H1 (cell line): ENCODE data around the gene TAMALIN. TPM values are rescaled to one million over a fixed set of nuclear protein-coding genes. Genes with fewer than 3 reads are reported as not detected.

Experiments
- CBX5 ChIP-seq: fragments of 300-800, 300-1000 bp; sonication (generic); IDR thresholded peaks from 2 replicates; pipeline ENCODE4 v1.7.1; 2016; ENCODE audit warnings: antibody characterized with exemption, low read length, low read depth
- SIN3A ChIP-seq, 2 experiments: IDR thresholded peaks in 1 of 2; conservative IDR thresholded peaks in 1 of 2; 2 replicates each; pipeline ENCODE4 v1.6.1; 2011 to 2012; ENCODE audit warnings: low read length in 2 of 2, improper control_type of control experiment in 1 of 2, low read depth in 1 of 2, mild to moderate bottlenecking in 1 of 2
- TBP ChIP-seq: IDR thresholded peaks from 2 replicates; pipeline ENCODE4 v1.6.1; 2011; ENCODE audit warnings: low read depth, low read length, improper control_type of control experiment
- polyA plus RNA-seq, 7 experiments: library from polyadenylated mRNA; depleted of rRNA in 3 of 7; stranded (reverse) in 5 of 7; unstranded in 2 of 7; fragments of >200 nt in 5 of 7; fragments of 200-250 nt in 2 of 7; gene quantifications; 1 replicate in 5 of 7; 2 replicates in 1 of 7; 4 replicates in 1 of 7; pipeline versions ENCODE4 v1.2.1 to v1.2.3, GENCODE V29; 2011 to 2013; ENCODE audit warnings: missing spikeins in 2 of 7, mixed read lengths in 2 of 7
- total RNA-seq: library from RNA; stranded (reverse); fragmentation: NEBNext Ultra II Directional; extraction: Animal tissue kit (Norgen Biotek cat#: 25700); gene quantifications from 2 replicates; pipeline ENCODE4 v1.2.1, GENCODE V29; 2021

TAMALIN gene
- total and polyA plus RNA-seq, 2 of the 8 experiments (the other 6 are each of a cell fraction or from before 2014, with no cell fraction given), result 2.6 to 4.9 TPM

- no peak for TF ChIP-seq TBP
- TF ChIP-seq CBX5, result no peak
- no peak for TF ChIP-seq SIN3A (conservative IDR thresholded peaks at IDR 0.05 in 1 of 2, IDR thresholded peaks at IDR 0.05 in 1 of 2; ENCODE audit: low read depth in 1 of 2, low read length in 2 of 2)
These were observed 49.3 kb downstream of the TAMALIN start (continued) for GRCh38 chr12:52055731-52056711.
